ENCODE measurements around the gene CCNQ. TPM values are rescaled to one million over a fixed set of nuclear protein-coding genes. Genes with fewer than 3 reads are reported as not detected.

The CCNQ gene
- polyA plus RNA-seq (2013, experiment 1 of 2; ENCODE audit: insufficient read length): 30.7 TPM
- polyA plus RNA-seq (2013, experiment 2 of 2; ENCODE audit: insufficient read length): 20.1 TPM

DNA sequence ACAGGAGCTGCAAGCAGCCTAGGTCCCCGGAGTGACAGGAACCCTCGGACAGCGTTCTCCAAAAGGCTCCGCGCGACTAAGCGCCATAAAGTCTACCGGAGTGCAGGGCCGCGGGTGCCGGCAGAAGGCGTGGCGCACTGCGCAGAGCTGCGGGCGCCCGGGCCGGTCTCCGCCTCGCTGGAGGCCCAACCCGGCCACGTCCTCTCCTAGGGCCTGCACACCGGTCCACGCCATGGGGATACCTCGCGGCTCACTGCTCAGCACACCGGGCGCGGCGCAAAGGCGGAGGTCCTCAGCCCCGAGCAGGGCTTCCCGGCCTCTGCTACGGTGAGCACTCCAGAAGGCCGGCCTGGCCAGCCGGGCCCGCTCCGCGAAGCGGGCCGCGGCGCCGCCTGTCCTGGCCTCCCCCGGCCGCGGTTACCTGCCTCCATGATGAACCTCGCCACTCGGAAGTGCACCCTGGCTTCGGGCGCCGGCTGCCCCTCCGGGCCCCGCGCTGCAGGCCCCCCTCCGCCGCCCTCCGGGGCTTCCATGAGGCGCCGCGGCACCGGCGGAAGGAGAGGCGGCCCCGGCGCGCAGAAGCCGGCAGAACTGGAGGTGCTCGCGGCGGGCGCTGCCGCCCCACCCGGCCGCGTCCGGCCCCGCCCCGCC lies at the start of gene CCNQ:
Gene CCNQ, minus strand, starts transcription at position 599 of the 651 bp plus-strand sequence. Its CDS starts 66 bp downstream, at position 533.
- DNase-seq: peak; percentile 30

DNA sequence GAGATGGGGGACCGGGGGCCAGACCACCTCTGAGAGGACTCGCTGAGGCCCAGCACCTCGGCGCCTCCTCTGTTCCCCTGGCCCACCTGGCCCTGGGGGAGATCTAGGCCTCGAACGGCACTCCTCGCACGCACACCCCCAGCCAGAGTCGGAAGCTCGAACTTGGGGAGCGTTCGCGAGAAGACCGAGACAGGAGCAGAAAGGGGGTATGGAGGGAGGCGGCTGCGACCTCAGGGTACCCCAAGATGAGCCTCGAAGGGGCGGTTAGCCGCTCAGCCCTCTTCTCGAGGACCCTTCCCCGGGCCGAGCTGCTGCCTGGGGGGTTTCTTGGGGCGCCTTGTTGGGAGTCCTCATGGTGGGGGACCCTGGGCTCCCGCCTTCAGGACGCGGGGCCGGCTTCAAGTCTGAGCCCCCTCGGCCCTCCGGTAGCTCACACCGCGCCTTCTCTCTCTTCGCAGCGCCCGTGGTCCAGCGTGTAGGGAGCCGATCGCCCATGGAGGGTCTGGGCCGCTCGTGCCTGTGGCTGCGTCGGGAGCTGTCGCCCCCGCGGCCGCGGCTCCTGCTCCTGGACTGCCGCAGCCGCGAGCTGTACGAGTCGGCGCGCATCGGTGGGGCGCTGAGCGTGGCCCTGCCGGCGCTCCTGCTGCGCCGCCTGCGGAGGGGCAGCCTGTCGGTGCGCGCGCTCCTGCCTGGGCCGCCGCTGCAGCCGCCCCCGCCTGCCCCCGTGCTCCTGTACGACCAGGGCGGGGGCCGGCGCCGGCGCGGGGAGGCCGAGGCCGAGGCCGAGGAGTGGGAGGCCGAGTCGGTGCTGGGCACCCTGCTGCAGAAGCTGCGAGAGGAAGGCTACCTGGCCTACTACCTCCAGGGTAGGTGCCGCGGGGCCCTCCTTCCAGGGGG lies 48.8 kb upstream of the CCNQ start:
- DNase-seq: no peak

DNA sequence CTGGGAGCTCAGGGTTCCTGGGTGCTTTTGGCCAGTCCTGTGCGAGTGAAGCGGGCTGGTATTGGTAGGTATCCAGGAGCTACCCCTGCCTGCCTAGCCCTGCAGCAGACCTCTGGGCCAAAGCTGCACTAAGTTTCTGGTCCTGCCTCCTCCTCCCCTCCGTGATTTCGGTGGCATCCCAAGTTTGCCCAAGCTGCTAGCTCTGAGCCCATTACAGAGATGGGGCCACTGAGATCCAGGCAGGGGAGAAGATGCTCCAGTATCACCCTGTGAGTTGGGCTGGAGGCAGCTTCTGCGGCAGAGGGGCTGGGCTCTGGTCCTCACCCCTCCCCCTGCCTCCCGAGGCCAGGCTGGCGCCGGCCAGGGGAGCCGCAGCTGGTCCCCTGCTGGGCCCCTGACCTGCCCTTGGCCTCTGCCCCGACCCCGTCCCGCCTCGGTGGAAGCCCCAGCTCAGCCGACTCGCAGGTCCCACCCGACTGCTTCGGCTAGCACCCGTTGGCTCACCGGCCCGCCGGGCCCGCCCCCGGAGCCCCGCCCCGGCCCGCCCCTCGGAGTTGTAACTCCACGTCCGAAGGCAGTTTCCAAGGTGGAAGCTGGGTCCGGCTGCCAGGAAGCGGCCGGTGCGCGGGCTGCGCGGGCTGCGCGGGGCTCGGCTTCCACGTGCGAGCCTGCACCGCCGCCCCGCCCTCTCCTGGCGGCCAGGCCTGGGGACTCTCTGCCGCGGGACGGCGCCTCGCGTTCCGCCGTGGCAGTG lies 47.9 kb upstream of the CCNQ start, which contains the start of gene DUSP9:
Gene DUSP9, plus strand, starts transcription at position 584 of the 754 bp plus-strand sequence. CDS start 751 bp downstream, outside the sequence.
- DNase-seq: no peak

DNA sequence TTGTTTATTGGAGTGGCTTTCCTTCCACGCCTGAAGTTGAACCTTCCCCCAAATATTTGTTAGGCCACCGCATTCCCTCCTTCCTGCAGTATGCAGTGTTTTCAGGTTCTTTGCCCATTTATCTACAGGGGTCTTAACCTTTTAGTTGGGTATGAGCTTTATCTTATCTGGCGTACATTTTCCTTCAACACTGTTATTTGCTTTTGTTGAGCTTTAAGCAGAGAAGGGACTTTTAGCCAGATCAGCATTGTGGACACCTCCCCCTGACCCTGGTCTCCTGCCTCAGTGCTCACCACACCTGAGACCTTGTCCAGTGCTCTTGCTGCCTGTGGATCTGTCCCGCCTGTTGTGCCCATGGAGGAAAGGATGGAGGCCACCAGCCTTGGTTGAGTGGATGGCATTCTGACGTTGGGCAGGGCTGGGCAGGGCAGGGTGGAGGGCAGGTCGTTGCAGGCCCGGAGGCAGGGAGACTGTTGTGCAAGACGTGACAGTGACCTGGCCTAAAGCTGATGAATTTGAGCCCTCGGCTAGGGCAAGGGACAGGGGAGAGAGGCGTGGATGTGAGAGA lies 47.1 kb upstream of the CCNQ start:
- DNase-seq: no peak

DNA sequence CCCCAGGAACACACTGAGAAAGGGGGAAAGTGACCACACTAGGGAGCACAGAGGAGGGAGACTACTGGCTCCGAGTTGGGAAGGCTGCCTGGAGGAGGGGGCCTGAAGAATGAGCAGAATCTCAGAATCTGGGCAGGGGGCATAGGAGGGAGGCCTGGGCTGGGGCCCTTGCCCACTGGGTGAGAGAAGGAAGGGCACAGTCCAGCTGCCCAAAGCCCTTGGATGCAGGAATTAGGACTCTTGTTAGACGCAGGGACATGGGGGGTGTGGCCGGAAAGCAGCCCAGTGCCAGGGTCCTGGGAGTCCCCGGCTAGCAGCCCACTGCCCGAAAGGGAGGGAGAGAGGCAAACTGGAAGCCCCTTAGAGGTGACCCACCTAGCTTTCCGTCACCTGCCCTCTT lies 46.2 kb upstream of the CCNQ start:
- no peak for DNase-seq

DNA sequence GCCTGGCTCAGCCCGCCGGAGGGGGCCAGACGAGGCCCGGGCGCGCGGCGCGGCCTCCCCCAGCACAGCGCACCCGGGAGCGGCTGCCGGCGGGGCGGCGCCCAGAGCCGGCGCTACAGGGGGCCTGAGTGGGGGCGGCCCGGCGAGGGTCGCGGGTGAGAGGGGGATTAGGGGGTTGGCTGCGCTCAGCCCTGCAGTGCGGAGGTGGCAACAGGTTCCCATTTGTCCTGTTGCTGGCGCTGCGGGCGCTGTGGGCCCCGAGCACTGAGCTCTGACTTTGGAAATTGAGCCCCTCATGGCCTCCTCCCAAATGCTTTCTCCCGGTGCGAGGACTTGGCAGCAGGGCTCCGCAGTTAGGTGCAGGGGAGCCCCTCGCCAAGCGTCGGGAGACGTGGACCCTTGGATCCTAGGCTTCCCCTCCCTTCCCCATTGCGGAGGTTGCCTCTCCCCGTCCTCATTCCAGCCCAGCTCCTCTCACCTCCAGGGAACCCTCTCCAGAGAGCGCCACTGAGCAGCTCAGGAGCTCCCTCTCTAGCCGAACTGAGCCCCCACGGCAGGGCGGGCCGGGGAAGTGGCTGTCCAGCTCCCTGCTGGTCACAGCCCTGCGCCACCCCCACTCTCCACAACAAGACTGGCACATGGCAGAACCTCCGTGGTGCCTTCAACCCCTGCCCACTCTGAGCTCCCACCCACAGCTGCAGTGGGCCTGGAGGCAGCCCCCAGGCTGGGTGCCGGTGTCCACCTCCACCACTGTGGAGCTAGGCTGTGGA lies 45.6 kb upstream of the CCNQ start:
- DNase-seq: no peak

DNA sequence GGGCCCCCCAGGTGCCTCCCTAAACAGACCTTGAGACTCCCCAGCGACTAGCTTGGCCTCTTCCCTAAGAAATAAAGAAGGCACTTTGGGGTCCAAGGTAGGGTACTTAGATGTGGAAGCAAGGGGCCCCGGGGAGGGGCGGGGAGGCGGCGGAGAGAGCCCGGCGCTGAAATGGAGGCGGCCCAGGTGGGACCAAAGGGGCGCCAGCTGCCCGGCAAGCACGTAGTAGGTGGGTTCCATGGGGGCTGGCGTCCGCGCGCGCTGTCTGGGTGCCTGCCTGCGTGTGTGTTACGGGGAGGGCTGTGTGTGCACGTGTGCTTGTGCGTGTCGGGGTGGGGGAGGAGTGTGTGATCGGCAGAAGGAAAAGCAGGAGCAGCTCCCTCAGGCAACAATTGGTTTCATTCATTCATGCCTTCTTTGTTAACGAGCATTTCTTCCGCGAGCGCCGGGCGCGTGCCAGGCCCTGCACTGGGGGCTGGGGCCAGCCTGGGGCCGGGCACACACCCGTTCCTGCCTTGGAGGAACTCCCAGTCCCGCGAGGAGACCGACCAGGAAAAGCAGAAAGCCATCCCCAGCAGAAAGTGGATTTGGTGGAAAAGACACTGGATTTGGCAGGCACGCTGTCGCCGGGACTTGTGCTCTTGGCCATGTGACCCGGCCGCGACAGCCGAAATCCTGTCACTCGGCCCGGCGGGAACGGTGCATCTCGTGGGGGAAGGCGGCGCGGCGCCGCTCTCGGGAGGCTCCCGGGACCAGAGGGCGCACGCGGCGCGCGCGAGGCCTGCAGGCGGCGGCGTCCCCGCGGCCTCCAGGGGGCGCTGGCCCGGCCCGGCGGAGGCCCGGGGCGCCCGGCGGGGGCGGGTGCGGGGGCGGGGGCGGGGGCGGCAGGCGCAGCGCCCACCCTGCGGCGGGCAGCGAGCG lies 44.8 kb upstream of the CCNQ start:
- peak; percentile 11 for DNase-seq

DNA sequence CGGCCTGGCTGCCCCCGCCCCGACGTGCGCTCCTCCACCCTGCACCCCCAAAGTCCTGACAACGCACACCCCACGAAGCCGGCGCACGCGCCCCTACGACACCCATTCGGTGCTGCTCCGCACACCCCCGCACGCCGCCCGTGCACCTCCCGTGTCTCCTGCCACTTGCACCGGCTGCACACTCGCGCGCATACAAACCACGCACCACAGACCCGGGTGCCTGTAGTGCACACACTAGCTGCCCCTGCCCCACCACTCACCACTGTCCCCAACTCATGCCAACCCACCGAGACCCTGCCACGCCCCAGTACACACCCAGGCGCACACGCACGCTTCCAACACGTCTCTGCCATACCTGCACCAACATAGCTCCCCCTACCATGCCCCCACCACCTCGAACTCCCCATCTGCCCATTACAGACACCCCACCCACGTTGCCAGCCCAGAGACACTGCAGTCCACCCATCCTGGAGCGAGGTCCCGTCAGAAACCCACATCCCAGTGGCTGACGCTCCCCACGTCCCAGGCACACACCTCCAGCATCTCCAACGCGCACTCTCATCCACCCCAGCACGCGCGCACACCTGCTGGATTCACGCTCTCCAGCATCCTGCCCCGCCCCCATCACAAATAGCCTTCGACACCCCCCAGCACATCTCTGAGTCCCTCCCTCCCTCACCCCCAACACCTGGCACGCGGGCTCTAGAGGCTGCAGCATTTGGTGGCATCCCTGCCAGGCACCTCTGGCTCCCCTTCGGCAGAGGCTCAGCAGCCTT lies 43.9 kb upstream of the CCNQ start:
- DNase-seq: no peak

DNA sequence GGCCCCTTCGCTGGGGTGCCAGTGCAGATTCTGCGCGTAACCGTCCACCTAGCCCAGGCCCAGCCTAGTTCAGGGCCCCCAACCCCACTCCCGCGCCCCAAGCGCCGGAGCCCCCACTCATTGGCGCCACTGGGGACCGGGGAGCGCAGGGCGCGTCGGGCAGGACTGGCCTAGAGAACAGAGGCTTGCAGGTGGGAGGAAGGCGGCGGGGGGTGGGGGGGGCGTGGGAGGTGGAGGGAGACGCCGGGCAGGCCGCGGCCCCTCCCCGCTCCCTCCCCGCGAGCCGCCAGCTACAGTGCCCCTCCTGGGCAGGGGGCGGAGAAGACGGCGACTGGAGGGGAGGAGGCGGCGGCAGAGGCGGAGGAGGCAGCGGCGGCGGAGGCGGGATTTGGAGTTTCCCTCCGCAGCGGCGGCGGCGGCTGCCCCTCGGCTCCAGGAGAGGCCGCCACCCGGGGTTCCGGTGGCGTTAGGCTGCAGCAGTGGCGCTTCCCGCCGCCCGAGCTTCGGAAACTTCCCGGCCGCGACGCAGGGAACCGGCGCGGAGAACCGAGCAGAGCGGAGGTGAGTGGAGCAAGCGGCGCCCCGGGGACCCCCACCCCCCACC lies 43.2 kb upstream of the CCNQ start:
- DNase-seq: no peak

DNA sequence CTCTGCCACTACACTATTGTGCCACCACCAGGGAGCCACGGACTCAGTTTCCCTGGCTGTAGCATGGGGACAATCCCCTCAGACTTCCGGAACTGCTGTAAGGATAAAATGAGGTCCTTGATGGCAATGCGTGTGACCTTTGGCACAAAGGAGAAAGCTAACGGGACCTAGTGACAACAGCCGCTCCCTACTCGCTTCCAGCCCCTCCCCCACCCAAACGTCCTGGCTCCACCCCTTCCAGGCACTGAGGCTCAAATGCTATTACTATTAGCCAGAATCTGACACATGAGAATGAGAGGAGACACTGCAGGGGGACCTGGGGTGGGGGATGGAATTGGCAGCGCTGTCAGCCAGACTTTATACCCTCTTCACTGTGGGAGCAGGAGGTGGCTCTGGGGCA lies 42.7 kb upstream of the CCNQ start:
- no peak for DNase-seq

DNA sequence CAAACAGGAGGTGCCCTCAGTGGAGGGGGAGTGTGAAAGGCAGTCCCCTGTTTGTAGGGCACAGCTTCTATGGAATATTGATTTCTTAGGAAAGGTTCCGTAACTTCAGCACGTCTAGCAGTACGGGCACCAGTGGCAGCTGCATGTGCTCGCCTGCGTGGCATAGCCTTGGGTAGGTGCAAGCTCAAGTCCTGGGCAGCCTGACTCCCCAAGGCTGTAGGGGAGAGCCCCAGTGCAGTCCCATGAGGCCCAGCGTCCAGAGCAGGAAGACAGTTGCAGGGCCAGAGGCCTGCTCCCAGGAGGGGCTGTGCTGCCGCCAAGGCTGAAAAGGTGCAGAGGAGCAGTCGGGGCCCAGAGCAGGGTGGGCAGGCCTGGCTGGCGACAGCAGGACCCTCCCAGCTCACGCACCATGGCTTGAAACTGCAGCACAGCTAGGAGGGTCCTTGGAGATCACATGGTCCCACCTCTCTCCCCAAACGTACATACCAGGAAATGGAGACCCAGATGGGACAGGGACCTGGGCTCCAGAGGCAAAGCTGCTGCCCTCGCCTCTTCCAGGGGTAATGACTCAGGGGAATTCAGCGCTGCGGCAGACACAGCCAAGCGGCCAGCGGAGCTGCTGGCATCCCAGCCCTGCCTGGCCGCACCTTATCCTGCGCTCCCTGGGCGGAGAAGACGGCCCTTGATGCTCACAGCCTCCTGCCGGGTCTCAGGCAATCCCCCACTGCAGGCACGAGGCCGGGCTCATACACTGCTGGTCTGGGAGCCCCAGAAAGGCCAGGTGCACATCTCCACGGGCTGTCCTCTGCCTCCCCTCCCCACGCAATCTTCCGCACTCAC lies 42.0 kb upstream of the CCNQ start:
- DNase-seq: no peak

DNA sequence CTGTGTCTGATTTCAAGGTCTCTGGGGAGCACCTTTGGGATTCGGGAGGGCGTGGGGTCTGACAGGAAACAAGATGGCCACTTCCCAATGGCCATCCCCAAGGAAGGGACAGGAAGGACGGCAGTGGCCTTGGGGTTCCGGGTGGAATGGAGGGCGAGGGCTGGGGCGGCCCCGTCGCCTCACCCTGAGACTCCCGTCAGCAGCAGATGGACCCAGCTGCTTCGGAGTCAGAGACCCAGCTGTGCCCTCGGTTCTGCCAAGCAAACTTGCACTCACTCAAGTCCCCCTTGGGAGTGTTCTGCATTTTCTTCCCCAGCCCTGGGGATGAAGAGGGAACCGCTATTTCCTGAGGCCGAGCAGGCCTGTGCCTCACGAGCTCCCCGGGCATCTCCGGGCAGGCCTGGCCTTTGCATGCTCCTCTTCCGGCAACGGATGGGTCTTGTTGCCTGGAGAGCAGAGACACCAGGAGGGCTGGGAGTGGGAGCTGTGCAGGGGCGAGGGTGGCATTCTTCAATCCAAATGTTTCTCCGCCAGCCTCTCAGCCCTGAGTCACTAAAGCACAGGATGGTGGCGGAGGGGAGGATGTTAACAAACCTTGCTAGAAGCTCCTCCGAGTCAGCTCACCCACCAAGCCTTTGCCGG lies 41.2 kb upstream of the CCNQ start:
- DNase-seq: no peak

DNA sequence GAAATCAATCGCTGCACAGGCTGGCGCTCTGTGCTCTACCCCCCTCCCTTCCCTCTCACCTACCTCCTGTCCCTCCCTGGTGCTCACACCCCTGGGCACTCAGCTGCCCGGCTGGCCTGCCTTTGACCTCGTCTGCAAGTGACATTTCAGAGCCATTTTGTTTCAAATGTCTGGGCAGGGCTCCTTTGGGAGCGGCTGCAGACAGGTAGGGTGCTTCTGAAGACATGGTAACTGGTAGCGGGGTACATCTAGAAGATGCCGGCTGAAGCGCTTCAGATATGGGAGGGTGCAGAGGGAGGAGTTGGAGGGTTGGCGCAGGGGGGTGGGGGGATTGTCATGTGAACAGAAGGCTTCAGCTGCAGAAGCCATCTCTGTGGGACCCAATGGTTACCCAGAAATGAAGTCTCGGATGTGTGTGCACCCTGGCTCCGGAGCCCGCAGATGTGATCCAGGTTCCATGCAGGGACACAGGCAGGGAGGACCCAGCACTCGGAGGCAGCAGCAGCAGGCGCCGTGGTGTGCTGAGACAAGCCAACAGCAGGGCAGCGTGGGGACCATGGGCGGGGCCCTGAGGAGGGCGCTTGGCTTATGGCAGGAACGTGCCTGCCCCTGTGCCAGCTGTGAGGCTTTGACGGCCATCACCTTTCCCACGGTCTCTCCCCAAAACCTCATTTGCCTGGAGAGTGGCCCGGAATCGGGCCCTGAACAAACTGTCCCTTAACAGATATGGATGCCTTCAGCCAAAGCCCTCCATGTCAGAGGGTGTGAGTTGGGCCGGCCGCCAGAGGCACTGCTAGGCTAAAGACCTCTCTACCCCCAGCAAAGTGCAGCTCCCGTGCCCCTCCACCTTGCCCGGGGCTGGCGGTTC lies 40.5 kb upstream of the CCNQ start:
- DNase-seq: no peak

DNA sequence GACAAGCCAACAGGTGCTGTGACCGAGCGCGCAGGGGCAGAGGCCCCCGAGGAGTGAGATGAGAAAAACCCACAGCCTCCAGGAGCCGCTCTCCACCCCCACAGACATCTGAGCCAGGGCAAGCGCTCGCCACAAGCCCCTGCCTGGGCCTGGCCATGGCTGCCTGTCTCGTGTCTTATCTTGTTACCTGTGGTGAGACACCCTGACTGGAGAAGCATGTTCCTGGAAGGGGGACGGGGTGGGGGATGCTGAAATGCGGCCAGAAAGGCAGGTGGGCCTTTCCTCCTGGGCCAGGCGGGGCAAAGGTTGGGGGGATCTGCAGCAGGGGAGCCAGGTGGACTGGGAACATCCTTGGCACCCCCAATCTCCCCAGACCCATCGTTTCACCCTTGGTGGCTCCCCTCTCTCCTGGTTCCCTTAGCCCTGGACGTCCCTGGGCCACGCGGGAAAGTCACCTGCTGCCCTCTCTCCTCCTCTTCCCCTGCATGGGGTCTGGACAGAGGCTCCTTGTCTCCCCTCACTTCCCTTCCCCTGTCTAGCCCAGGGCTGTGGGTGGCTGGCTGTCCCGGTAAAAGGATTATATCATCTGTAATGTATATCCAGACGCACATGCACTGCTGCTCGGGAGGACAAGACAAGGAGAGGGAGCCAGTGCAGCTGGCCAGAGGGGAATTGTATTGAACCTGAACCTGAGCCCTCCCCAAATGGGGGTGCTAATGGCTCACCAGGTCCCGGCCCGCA lies 39.7 kb upstream of the CCNQ start:
- DNase-seq: no peak

DNA sequence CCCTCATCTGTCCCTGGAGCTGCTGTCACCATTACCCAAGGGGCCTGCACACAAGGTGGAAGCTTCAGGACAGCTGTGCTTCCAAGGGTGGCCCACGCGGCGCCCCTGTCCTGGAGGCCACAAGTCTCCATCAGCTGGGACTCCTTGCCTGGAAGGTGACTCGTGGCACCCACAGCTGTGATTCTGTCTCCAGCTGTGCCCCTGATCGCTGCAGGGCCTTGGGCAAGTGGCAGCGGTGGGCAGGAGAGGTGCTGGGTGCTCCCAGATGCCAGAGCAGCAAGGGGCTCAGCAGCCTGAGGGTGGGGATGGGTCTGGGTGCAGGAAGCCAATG lies 39.1 kb upstream of the CCNQ start:
- DNase-seq: no peak
